ENCODE data around the gene FAM200C.
A peak's percentile ranks its signal among the peaks of the same experiment; 100 is the strongest.

Gene FAM200C

DNA sequence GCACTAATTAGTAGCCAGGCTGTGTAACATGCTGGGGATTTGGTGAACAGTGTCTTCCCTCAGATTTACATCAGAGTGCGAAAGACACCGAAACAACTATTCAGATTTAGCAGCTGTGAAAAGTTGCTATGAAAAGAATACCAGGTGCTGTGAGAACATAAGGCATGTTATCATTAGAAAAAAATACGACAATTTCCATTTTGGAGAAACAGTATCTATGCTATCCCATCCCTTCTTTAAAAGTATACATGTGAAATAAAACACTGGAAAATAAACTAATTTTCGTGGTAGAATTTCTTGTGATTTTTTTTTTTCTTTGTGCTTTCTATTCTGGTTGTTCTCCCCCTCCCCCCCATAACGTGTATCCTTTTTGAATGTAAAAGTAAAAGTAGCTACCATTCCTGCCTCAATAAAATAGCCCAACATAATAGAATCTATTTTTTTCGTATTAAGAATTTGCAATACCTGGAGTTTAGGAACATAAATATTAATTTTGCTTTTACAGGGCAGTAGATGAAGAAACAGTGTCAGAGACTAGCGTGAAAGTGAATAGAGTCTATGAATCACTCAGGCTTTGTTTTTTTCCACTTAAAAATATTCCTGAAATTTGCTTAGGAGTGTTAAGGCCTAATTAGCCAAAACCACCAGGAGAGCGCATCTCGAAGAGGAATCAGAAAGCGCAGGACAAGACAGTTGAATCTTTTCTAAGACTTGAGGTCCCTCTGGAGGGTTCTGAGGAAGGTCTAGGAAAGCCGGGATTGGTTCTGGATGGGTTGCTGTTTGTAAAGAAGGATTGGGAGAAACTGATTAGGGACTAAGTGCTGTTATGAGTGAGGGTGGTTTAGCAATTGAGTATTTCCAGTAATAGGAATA is 19.8 kb upstream of the FAM200C start:
- no peak for DNase-seq (ENCODE audit: low read depth)

DNA sequence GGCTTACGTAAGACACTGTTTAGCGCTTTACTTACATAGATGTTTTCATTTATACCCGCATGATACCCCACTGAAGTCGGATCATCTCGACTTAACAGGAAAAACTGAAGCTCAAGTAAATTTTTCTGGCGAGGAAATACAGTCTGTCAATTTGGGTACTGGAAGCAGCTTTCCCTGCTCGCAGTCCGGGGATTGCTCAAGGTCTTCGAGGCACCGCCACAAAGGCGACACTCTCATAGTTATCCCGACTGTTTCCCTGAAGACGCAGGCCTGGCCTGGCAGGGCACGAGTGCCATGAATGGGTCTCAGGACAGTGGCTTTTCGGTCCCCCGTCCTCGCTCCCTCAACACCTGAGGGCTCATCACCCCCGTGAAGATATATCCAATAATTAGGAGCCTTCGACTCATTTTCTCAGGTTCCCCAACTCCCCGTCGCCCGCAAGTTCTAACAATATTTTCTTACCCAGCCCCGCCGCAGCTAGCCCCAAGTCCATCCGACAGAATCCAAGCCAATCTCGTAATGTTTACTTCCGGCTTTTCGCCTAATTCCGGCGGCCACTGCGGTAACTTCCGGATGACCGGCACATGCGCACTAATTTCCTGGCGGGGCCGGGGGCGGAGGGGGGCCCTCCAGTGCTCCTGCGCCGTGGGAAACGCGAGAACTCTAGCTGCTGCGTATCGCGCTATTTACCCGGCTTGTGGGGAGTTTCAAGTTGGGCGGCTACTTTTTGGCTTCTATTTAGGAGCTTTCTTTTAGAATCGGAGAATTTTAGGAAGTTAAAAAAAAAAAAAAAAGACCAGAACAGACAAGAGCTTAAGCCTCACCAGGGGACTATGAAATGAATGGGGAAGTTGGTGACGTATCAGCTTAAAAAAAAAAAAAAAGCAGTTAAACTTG is 19.0 kb upstream of the FAM200C start, which contains the start of gene SLU7:
Gene SLU7 (minus strand): TSS at position 521 of the 897 bp plus-strand sequence. CDS start 3,787 bp downstream, outside the sequence.
- peak; percentile 90 for DNase-seq (ENCODE audit: low read depth)

DNA sequence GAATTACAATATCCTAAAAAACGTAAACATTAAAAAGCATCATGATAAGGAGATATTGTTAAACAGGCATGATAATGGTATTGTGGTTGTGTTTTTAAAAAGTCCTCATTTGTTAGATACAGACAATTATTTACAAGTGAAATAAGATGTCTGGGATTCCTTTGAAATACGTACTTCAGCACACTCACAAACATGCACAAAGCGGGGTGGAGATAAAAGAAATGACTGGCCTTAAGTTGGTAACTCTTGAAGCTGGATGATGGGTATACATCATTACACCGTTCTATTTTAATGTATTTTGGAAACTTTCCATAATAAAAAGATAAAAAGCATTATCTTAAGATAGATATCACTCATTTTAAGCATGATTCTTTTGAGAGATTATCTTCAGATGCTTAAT is 1.0 kb downstream of the FAM200C start:
- no peak for DNase-seq (ENCODE audit: low read depth)

DNA sequence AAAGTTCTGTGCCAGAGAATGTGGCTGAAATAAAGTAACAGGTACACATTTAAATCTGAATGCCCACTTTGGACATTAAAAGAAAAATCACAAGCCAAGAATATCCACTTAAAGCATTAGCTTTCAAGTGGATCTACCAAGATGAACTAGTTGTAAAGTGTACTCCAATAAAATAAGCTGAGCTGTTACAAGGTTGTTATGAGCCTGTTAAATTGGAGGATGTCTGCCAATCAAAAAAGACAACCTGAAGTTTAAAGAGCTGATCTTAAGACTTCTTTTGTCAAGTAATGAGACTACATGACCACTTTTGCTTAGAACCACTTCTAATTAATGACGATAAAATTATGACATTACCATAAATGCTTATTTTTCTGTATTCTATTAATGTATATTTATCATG is 2.4 kb downstream of the FAM200C start:
- no peak for DNase-seq (ENCODE audit: low read depth)

DNA sequence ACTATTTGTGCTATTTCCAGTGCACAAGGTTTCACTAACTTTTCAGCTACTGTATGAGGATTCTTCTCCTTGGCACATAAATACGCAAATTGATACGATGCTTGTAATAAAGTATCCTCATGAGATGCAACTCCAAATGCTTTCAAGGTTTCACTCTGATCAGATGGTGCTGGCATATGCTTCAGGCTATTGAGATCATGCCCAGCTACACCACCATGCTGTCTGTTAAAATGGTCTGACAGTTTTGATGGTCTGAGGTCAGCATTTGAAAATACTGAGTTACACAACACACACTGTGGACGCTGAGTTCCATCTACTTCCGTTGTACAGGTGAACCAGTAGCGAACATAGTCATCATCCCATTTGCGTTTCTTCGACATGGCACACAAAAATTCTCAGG is 4.7 kb downstream of the FAM200C start:
- no peak for DNase-seq (ENCODE audit: low read depth)

DNA sequence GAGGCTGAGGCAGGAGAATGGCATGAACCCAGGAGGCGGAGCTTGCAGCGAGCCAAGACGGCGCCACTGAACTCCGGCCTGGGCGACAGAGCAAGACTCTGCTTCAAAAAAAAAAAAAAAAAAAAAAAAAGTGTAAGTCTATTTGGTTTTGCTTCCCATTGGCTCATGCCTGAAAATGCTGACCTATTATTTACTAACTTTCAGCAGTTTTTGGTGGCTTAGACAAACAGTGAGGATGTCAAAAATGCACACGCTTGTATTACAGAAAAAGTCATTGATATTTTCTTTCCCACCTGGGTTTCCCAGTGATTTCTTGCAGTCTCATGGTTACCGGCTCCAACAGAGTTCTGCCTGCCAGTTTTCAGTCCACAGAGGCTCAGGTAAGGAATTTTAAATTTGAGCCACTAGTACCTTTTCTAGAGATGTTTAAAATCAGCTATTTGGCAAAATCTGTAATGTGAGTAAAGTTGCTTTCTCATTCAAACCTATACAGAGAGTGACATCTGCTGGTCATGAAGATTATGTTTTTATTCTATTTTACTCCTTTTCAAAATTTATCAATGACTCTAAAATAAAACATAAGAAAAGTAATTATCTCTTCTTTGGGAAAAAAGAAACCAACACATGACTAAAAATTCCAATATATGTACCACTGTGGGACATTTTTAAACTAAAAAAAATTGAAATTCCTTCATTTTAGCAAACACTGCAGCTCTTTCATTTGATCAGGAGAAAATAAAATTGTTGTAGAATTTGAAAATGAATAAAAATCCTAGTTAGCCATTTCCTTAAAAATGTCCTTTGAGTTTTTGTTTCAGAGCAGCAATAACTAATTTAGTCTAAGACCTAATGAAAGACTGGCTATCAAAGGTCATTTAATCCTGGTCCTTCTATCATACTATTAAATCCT is 8.8 kb downstream of the FAM200C start:
- no peak for DNase-seq (ENCODE audit: low read depth)

DNA sequence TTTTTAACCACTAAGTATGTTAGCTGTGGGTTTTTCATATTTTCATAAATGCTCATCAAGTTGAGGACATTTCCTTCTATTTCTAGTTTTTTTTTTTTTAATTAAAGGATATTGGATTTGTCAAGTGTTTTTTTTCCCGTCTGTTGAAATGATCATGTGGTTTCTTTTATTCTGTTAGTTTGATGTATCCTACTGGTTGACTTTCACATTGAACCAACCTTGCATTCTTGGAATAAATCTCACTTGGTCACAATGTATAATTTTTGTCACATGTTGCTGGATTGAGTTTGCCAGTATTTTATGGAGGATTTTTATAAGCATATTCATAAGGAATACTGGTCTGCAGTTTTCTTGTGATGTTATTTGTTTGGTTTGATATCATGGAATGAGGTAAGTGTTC is 12.4 kb downstream of the FAM200C start:
- DNase-seq (ENCODE audit: low read depth), result no peak

DNA sequence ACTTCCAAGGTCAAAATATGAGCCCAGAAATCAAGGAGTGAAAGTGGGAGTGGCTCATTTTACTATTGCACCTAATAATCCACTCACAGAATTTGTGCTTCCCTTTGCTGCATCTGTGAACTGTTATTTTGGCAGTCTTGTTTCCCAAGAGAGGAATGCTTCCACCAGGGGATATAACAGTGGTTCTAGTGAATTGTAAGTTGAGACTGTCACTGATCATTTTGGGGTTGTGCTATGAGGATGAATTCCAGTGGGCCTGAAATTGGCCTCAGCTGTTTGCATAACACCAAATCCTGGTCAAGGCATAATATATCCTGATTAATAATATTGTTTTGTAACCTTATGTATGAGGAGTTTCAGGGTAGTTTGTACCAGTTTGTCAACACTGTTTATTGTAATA is 14.4 kb downstream of the FAM200C start:
- DNase-seq (ENCODE audit: low read depth), result no peak

DNA sequence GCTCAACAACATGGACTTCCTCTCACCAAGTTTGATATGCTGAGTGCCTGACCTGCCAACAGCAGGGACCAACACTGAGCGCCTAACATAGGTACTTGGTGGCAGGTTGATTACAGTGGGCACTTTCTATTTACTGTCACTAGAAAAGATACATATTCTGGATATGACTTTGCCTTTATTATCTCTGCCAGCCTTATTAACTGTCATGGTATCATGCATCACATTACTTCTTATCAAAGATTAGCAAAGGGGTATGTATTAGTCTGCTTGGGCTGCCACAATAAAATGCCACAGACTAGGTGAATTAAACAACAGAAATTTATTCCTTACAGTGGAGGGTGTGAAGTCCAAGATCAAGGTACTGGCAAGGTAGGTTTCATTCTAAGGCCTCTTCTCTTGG is 15.2 kb downstream of the FAM200C start:
- DNase-seq (ENCODE audit: low read depth), result no peak

DNA sequence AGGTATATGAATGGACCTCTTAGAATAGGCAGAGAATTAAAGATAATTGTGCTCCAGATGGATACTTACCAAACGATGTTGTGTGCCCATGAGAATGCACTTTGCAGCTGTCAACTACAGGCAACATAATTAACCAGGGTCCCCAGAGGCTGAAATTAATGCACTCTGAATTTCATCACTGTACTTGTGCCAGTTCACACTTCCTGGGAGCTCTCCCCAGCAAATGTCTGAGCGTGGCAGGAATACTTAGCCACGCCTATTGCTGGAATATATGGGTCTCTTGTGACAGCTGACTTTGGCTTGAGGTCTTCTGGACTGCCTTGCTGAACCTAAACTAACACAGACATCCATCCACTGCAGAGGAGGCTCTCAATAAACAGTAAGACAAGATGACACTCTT is 17.5 kb downstream of the FAM200C start:
- DNase-seq (ENCODE audit: low read depth), result no peak

DNA sequence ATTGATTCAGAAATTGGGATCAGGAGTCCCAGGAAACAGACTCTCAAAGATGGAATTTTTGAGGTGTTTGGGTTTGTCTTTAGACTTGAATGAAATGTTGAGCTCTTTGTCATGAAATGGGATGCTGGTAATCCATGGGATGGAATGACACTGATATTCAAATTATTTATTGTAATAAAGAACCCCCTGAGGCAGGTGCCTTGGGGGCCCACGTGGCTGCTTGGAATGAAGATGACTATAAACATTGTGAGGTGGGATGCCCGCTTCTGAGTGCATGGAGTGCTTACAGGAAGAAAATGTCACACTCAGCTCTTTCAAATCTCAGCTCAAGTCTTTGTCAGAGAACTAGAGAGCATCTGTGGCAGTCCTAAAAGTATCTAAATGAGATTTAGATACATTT is 19.8 kb downstream of the FAM200C start:
- no peak for DNase-seq (ENCODE audit: low read depth)

DNA sequence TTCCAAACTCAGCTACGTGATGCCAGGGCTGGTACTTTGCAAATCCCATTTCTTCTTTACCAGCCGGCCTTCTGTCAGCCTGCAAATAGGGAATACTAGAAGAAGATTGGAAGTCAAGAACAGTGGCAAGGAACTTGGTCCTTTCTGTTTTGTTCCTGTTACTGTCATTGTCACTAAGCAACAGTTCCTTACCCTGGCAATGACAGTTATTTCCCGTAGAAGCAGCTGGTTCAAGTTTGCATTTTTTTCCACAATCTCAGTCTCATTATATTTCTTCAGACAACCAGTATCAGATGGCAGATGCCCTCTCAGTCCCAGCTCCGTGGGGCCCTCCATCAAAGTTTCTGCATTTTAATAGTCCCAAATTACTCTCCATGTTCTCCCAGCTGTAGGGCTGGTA is 20.3 kb downstream of the FAM200C start:
- no peak for DNase-seq (ENCODE audit: low read depth)

DNA sequence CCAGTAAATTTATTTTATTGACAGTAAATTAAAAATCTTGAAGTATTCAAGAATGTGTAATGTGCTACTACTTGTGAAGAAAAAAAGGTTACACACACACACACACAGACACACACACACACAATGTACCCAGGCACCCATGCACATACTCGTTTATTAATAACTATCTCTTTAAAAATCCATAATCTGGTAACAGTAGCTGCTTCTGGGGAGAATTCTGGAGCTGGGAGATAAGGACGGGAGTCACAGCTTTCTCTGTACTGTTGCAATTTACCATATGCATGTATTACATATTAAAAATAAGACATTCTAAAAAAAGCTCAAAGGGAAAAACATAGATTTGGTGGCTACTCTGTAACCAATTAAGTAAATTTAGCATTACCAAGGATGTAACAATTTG is 21.5 kb downstream of the FAM200C start:
- no peak for DNase-seq (ENCODE audit: low read depth)

DNA sequence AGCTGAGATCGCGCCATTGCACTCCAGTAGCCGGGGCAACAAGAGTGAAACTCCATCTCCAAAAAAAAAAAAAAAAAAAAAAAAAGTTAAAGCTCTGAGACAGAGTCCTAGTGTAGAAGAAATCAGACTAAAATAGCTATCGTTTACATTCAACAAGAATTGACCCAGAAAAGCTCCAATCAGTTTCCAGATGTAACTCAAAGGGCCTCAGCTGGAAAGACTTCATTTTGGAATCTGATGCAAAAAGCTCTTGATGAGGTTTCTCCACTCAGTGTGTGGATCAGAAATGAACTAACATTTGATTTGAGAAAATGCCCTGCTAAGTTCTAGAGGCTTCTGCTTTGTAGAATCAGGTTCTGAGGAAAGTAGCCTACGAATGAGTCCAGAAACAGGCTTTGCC is 22.2 kb downstream of the FAM200C start:
- no peak for DNase-seq (ENCODE audit: low read depth)

DNA sequence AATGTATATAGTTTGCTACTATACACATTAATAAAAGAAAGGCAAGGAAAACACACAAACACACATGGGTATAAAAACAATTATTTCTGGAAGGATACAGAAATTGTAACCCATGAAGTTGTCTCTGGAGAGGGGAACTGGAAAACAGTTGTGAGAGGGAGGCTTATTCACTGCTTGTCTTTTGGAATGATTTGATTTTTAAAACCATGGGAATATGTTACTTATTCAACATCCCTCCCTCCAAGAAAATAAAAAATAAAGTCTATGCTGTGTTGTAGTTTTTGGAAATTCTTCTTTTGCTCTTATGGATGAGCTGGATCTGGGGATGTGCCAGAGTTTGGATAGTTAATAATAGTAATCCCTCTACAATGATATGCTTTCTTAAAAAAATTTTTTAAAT is 23.4 kb downstream of the FAM200C start:
- no peak for DNase-seq (ENCODE audit: low read depth)

DNA sequence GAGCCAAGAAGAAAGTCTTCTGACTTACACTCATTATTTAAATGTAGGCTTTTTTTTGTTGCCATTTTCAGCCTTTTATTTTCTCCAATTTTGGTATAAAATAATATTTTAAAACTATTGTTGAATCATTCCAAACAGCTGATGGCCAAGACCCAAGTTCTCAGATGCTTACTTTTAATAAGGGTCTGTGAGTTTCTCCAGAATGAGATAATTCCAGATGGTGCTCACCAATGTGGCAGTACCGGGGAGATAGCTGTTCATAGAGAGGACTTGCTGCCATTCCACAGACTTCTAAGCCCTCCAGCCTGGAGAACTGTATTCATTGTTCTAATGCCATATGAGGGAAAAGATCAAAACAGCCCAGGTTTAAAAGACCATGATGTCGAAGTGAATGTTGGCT is 24.2 kb downstream of the FAM200C start:
- DNase-seq (ENCODE audit: low read depth), result no peak

DNA sequence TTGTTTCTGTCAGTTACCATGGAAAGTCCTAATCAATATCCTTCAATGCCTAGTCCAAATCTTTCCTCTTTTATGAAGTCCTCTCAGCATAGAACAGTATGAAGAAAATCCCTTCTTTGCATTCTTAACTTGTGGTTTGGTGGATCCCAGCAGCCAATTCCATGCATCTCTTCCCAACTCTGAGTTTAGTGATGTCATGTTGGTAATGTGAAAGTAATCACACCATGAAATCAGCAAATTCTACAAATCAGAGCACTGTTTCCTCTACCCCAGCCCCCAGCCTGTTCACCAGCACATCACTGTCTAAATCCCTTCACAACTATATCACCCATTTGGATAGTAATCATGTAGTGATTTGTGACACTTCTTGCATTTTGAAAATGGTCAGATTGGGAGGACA is 24.7 kb downstream of the FAM200C start:
- DNase-seq (ENCODE audit: low read depth), result no peak

DNA sequence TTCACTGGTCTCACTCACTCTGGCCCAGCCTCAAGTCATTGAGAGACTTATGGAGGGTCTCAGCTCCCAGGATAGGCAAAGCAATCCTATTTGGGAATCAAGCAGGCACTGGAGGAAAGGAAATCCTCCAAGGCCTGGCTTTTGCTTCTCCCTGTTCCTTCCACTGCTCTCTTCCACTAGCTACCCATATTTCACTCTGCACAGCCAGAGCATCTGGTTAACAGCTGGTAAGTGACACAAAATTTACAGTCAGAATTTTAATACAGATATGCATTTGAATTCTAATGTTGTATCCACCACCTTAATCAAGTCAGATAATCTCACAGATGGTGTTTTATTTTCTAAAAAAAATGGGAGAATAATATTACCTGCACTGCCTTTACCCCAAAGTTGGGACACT is 28.6 kb downstream of the FAM200C start:
- DNase-seq (ENCODE audit: low read depth), result no peak

DNA sequence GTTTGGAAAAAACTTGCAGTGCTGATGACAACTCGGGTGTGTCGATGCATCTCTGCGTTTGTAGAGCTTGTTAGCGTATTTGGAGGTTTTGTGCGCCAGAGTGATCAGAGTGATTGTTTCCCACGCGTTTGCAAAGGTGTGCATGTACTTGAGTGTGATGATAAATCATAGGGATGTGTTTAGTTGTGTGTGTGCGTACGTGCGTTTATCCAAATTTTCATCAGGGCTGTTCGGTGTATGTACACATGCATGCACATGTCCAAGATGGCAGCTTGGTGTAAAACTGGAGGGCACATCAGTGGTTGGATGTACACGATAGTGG is 29.2 kb downstream of the FAM200C start:
- DNase-seq (ENCODE audit: low read depth), result no peak

DNA sequence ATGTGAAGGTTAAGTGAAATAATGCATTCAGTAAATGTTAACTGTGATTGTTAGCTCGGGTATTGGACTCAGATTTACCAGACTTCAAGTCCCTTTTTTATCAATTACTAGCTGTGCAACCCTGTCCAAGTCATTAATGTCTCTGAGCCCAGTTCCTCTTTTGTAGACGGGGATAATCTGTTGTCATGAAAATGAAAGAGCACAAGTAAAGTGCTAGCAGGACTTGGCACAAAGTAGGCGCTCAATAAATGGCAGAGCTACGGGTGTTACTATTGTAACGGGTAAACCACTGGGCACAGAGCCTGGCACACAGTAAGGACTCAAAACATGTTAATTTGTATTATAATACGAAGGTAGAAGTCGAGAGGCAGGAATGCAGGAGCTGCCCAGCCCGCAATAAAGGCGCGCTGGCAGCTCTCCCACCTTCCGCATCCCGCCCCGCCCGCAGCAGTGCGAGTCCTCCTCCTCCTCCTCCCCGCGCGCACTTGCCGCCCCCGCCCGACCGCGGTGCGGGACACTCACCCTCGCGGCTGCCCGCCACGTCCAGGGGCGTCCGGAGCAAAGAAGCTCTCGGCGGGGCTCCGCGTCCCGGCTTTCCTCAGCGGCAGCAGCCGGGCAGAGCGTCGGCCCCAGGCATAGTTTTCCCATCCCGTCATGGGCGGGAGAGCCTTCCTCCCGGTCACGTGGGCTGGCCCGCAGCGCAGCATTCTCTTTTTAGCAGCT is 29.7 kb downstream of the FAM200C start, which contains the start of gene C1QTNF2:
Gene C1QTNF2 (minus strand): TSS at position 637 of the 723 bp plus-strand sequence. CDS start 15,615 bp downstream, outside the sequence.
- peak; percentile 29 for DNase-seq (ENCODE audit: low read depth)

DNA sequence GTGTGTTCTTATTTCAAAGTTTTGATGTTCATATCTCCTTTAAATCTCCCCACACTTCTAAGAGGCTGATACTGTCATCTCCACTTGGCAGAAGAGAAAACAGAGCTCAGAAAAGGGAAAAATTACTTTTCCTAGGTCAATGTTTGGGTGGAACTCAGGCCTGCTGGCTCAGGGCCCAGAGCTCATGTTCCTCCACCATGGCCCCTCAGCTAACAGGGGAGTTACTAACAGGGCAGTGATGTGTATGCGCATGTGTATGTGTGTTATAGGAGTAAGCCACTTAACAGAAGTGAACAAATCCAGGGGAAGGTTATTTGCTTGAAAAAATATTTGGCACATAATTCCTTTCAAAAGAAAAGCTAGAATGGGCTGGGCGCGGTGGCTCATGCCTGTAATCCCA is 32.0 kb downstream of the FAM200C start:
- DNase-seq (ENCODE audit: low read depth), result no peak
